Lower leg skin (tissue), 4 donors: ENCODE data around the gene CD247. TPM values are rescaled to one million over a fixed set of nuclear protein-coding genes. Genes with fewer than 3 reads are reported as not detected.

Experiments
- DNase-seq, 2 donors: peaks; one replicate each; pipeline ENCODE4 v3.0.0-alpha.2; 2019; ENCODE audit warnings: low spot score in 2 of 2
- H3K4me3 ChIP-seq: fragments of 200-600 bp; sonication (generic); 2 replicates; pipeline ENCODE4 v1.5.1; 2017; ENCODE audit warnings: mild to moderate bottlenecking, low read depth; ENCODE audit not compliant: poor library complexity, severe bottlenecking
- POLR2A ChIP-seq, 2 donors: fragments of 450-650 bp; IDR thresholded peaks; one replicate each; pipeline ENCODE4 v1.6.1; 2016 to 2017; ENCODE audit warnings: antibody characterized with exemption in 2 of 2, mild to moderate bottlenecking in 1 of 2, moderate library complexity in 1 of 2
- WGBS, 2 donors: methylation state at CpG; one replicate each; pipeline ENCODE4 v1.1.5; 2018; 5-methylcytosine and 5-hydroxymethylcytosine counted together
- intact Hi-C: fragments of 100-400 bp; cut with DNase I; formaldehyde crosslinking; loops from one replicate; pipeline ENCODE4 v1.15.0; 2023; ENCODE audit warnings: low total_unique reads
- total RNA-seq, 4 donors: library from RNA; depleted of rRNA; stranded (reverse); fragments of >200 nt; gene quantifications; one replicate each; pipeline ENCODE4 v1.1.0, GENCODE V29; 2016
- TF ChIP-seq, protein P1 (sequence below), 3 donors: fragments of 450-650 bp; IDR thresholded peaks; one replicate each; pipeline ENCODE4 v1.5.1; 2016; ENCODE audit warnings: antibody characterized with exemption in 3 of 3, mild to moderate bottlenecking in 3 of 3, moderate library complexity in 2 of 3

The CD247 gene
- total RNA-seq, 4 donors from 2014 or later = 0.27 to 0.61 (median 0.58) TPM; not detected in 1

DNA sequence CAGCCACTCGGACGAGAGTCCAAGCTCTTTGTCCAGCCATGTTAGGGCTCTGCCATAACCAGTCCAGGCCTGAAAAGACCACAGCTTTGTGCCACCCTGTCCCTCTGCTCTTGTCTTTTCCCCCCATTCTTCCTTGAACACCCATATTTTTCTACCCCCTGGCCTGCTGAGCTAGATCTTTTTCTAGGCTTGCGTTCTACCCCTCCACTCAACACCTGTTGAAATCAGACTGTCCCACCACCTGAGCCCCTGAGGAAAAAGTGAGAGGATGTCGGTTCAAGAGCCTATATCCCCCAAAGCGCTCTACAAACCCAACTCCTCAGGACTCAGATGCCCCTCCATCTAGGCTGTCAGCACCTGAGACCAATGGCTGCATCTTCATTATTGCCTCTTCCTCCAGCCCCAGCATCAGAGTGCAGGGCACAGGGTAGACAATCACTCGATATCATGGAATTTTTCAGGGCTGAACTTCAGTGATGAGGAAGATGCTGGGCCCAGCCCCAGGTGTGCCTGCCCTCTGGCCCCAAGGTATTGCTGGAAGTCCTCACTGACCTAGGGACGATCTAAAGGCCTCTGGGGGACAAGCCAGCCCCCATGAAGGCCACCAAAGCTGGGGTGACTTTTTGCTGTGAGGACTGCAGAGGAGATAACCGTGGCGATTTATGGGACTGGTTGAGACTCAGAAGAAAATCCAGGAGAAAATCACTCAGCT, 75.3 kb downstream of the CD247 start:
- H3K4me3 ChIP-seq = no peak overlapping the region
- TF ChIP-seq, protein P1, sequence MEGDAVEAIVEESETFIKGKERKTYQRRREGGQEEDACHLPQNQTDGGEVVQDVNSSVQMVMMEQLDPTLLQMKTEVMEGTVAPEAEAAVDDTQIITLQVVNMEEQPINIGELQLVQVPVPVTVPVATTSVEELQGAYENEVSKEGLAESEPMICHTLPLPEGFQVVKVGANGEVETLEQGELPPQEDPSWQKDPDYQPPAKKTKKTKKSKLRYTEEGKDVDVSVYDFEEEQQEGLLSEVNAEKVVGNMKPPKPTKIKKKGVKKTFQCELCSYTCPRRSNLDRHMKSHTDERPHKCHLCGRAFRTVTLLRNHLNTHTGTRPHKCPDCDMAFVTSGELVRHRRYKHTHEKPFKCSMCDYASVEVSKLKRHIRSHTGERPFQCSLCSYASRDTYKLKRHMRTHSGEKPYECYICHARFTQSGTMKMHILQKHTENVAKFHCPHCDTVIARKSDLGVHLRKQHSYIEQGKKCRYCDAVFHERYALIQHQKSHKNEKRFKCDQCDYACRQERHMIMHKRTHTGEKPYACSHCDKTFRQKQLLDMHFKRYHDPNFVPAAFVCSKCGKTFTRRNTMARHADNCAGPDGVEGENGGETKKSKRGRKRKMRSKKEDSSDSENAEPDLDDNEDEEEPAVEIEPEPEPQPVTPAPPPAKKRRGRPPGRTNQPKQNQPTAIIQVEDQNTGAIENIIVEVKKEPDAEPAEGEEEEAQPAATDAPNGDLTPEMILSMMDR (IDR thresholded peaks at IDR 0.05) = no peak
- no peak for TF ChIP-seq POLR2A (IDR thresholded peaks at IDR 0.05)
- peak in 1 of 2 donors; percentile 42 for DNase-seq
- intact Hi-C loops = loop anchor here (5.0 kb wide), 2 partner anchors 176 to 376 kb away; no protein-coding TSS in a partner anchor
- WGBS, 2 donors = 86 to 88% methylated on average over 8 to 9 of the region's 9 CpGs

DNA sequence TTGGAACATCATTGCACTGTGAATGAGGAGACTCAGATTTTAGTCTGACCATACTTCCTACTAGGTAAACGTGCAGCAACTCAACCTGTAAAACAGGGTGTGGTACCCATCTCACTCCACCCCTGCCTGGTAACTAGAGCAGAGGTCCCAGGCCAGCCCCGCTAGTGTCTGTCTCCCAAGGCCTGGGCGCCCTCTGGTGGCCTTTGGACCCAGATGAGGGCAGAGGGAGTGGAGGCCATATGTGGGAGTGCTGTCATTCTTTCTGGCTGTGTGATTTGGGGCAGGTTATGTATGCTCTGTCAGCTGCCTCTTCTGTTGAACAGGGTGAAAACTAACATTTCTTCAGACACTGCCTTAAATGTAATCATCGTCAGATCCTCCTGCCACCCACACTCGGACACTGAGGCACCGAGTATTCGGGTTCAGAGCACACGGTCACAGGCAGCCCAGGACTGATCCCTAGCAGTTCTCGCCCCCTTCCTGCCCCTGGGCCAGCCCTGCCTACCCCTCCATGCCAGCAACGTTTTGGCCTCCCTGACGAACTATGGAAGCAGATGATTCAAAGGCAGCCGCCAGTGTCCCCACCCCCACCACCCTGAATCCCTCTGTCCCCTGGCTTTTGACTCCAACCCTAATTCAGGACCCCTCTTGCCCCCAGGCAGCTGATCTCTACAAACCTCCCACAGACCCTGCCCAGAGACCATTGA, 76.0 kb downstream of the CD247 start:
- intact Hi-C loops = loop anchor here (5.0 kb wide), 2 partner anchors 175 to 375 kb away; no protein-coding TSS in a partner anchor
- no peak for TF ChIP-seq POLR2A (IDR thresholded peaks at IDR 0.05)
- TF ChIP-seq, protein P1 (IDR thresholded peaks at IDR 0.05) = no peak
- 48% methylated on average over 12 of the region's 12 CpGs for WGBS, 2 donors

DNA sequence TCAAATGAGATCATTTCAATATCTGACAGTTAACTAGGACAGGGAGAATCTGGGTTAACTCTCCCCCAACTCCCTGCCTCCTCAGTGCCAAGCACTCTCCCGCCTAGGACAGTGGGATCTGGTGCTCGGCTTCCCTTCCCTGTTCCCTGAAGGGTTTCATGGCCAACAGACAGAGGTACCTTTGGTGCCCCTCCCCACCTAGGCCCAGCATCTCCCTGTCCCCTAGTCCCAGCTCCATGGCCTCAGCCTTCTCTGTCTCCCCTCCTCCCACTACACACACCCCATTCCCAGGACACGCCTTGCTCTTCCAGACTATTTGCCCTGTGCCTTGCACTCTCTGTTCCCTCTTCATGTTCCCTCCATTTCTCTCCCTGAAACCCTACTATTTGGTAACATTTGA, 77.1 kb downstream of the CD247 start:
- no peak for DNase-seq
- TF ChIP-seq, protein P1 (IDR thresholded peaks at IDR 0.05) = no peak
- no peak for TF ChIP-seq POLR2A (IDR thresholded peaks at IDR 0.05)
- intact Hi-C loops = loop anchor here (5.0 kb wide), 2 partner anchors 174 to 374 kb away; no protein-coding TSS in a partner anchor
- H3K4me3 ChIP-seq = no peak overlapping the region
- WGBS, 2 donors = 94 to 100% methylated on average over 3 of the region's 3 CpGs

More for the DNA sequence above, 76.0 kb downstream of the CD247 start:
- no peak overlapping the region for H3K4me3 ChIP-seq
- peak; percentile 81 to 95 for DNase-seq

DNA sequence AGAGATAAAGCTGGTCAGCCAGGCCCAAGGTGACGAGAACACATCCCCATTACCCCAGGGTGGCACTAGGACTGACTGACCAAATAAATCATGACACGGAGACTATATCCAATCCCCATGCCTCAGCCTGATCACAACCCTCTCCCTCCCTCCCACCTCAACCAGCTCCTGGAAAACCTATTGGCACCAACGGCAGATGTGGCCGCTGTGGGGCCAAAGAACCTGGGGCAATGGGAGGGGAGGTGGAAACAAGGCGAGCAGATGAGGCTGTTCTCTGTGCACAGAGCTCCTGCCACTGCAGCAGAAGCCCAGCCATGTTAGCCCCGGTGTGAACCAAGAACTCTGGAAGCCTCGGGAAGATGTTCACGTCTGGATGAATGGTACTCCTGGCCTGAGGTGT, 77.6 kb downstream of the CD247 start:
- DNase-seq = no peak
- WGBS, 2 donors = 90% methylated on average over 8 of the region's 8 CpGs
- TF ChIP-seq, protein P1 (IDR thresholded peaks at IDR 0.05) = no peak
- TF ChIP-seq POLR2A (IDR thresholded peaks at IDR 0.05) = no peak
- no peak overlapping the region for H3K4me3 ChIP-seq
- intact Hi-C loops = loop anchor here (5.0 kb wide), 2 partner anchors 173 to 373 kb away; no protein-coding TSS in a partner anchor

DNA sequence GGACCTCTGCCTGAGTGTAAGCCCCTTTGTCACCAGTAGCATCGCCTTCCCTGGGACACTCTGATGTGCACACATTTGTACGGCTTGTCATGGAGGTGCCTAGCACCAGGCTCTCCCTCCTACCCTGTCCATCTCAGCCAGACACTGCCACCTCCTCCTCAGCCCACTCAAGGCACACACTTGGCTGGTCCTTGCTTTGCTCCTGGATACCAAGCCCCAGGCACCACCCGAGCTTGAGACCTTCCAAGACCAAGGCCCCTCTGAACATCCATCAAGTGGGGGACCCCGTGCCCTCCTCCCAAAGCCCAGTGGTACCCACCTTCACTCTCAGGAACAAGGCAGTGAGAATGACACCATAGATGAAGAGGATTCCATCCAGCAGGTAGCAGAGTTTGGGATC, 78.0 kb downstream of the CD247 start:
- 94 to 98% methylated on average over 4 of the region's 4 CpGs for WGBS, 2 donors
- intact Hi-C loops = loop anchor here (5.0 kb wide), 2 partner anchors 173 to 373 kb away; no protein-coding TSS in a partner anchor
- TF ChIP-seq, protein P1 (IDR thresholded peaks at IDR 0.05) = no peak
- no peak for TF ChIP-seq POLR2A (IDR thresholded peaks at IDR 0.05)
- peak; percentile 12 to 70 for DNase-seq
- no peak overlapping the region for H3K4me3 ChIP-seq
